K562 (cell line): Measurements from ENCODE around the gene BCL10. TPM values are rescaled to one million over a fixed set of nuclear protein-coding genes. Genes with fewer than 3 reads are reported as not detected.

Experiments used
- BMI1 ChIP-seq: fragments of 150-350 bp; IDR thresholded peaks from 2 replicates; pipeline ENCODE4 v1.6.1; 2014; ENCODE audit warnings: low read length
- CBX8 ChIP-seq: fragments of 200-600 bp; sonication (generic); IDR thresholded peaks from 2 replicates; pipeline ENCODE4 v1.6.1; 2012; ENCODE audit warnings: borderline replicate concordance, mixed run types, low read depth, mild to moderate bottlenecking, moderate library complexity, mixed read lengths, low read length, control low read depth, inconsistent platforms; ENCODE audit not compliant: poor library complexity, severe bottlenecking; ENCODE audit errors: extremely low read depth
- CLOCK ChIP-seq: fragments of 250-450 bp; sonication (Bioruptor Pico); IDR thresholded peaks from 2 replicates; pipeline ENCODE4 v1.4.0; 2020; ENCODE audit warnings: mild to moderate bottlenecking, moderate library complexity, borderline replicate concordance
- HDAC8 ChIP-seq: fragments of 450-650 bp; IDR thresholded peaks from 2 replicates; pipeline ENCODE4 v1.6.1; 2016; ENCODE audit warnings: mild to moderate bottlenecking, missing genetic modification characterization, moderate library complexity, missing compliant biosample characterization
- MGA ChIP-seq: fragments of 450-650 bp; IDR thresholded peaks from 2 replicates; pipeline ENCODE4 v1.6.1; 2016; ENCODE audit warnings: mild to moderate bottlenecking, moderate library complexity
- MNT ChIP-seq, 2 experiments: fragments of 450-650 bp; conservative IDR thresholded peaks; 2 replicates each; pipeline ENCODE4 v1.6.1; 2017; ENCODE audit warnings: mild to moderate bottlenecking in 2 of 2, moderate library complexity in 2 of 2
- RHOXF2B ChIP-seq: fragments of 250-450 bp; sonication (Bioruptor Pico); conservative IDR thresholded peaks from 2 replicates; pipeline ENCODE4 v1.5.1; 2021
- ZC3H8 ChIP-seq: fragments of 450-650 bp; IDR thresholded peaks from 2 replicates; pipeline ENCODE4 v1.6.1; 2017
- ZNF224 ChIP-seq: sonication (generic); formaldehyde crosslinking; IDR thresholded peaks from 2 replicates; pipeline ENCODE4 v1.8.0; 2022; ENCODE audit warnings: mild to moderate bottlenecking, missing genetic modification reagents
- ZNF311 ChIP-seq: fragments of 250-450 bp; sonication (Bioruptor Pico); IDR thresholded peaks from 2 replicates; pipeline ENCODE4 v1.4.0; 2020; ENCODE audit warnings: mild to moderate bottlenecking, moderate library complexity
- ZNF644 ChIP-seq: fragments of 200-800 bp; sonication (Bioruptor generic); IDR thresholded peaks from 2 replicates; pipeline ENCODE4 v1.6.1; 2016; ENCODE audit warnings: low read depth, missing genetic modification characterization, missing compliant biosample characterization
- polyA plus RNA-seq, 8 experiments: library from polyadenylated mRNA; depleted of rRNA in 4 of 8; stranded (reverse) in 5 of 8; unstranded in 3 of 8; fragments of >200 nt; fragmentation: Nextera tagmentation in 2 of 8; fragmentation: Illumina TruSeq in 1 of 8; extraction: Ambion mirVana in 2 of 8; extraction: Trizol in 1 of 8; gene quantifications; 2 replicates each; pipeline versions ENCODE4 v1.2.1 to v1.2.3, GENCODE V29; 2011 to 2014; ENCODE audit warnings: inconsistent platforms in 1 of 8, missing spikeins in 1 of 8
- total RNA-seq, 7 experiments: library from RNA; depleted of rRNA in 6 of 7; stranded (reverse); fragments of >200 nt in 6 of 7; fragmentation: Illumina TruSeq in 2 of 7; extraction: Trizol in 2 of 7; gene quantifications; 2 replicates each; pipeline versions ENCODE4 v1.2.1 to v1.2.3, GENCODE V29; 2011 to 2021; ENCODE audit warnings: low replicate concordance in 1 of 7

BCL10 gene
- total and polyA plus RNA-seq, 9 of the 15 experiments (the other 6 are each of a cell fraction or from before 2014, with no cell fraction given), result 8.0 to 19.4 (median 12.3) TPM

- TF ChIP-seq MGA, result peak; percentile 60; the same call in 1 of the 2 replicates
- TF ChIP-seq ZNF224 (CRISPR knock-in tag), result no peak
- TF ChIP-seq MNT (conservative IDR thresholded peaks at IDR 0.05), result peak; percentile 87 to 88
- no peak for TF ChIP-seq CBX8
- TF ChIP-seq ZC3H8, result no peak
- TF ChIP-seq ZNF644 (tag), result no peak
- no peak for TF ChIP-seq RHOXF2B
- TF ChIP-seq CLOCK, result no peak
- no peak for TF ChIP-seq HDAC8 (tag)
- no peak for TF ChIP-seq ZNF311 (CRISPR knock-in tag)
- TF ChIP-seq BMI1, result no peak
Observed at GRCh38 chr1:85259118-85259911, 17.1 kb downstream of the BCL10 start, which contains the start of gene C1orf52 (continued).
